GM20431 (cell line): ENCODE measurements around the gene ZYG11B.
"Not testable (repeated sequence)": the region's sequence is repeated elsewhere in the genome, so short reads cannot be mapped to it uniquely, and the experiment has no call there.

Source experiments
- in situ Hi-C: fragments of 300-500 bp; cut with MseI, MboI; formaldehyde crosslinking; loops from one replicate; pipeline ENCODE4 v1.15.0; 2020; ENCODE audit warnings: low sequenced_read_pairs; ENCODE audit not compliant: unreplicated experiment

ZYG11B gene

GRCh38 chr1:52834798-52835197 lies 108.5 kb downstream of the ZYG11B start:
- in situ Hi-C loops = no loop called here

GRCh38 chr1:52836035-52836434 lies 109.8 kb downstream of the ZYG11B start:
- in situ Hi-C loops = no loop called here

GRCh38 chr1:52839175-52839574 lies 112.9 kb downstream of the ZYG11B start:
- in situ Hi-C loops = not testable (repeated sequence)

- in situ Hi-C loops = no loop called here
These were observed 116.5 kb downstream of the ZYG11B start, which contains the start of gene ZYG11A for GRCh38 chr1:52842643-52843310. ZYG11A (plus strand) TSS chr1:52842760; CDS start chr1:52842884, 124 bp downstream.

- in situ Hi-C loops = not testable (repeated sequence)
These were observed 118.9 kb downstream of the ZYG11B start for GRCh38 chr1:52845119-52845518.

- in situ Hi-C loops = no loop called here
These were observed 122.2 kb downstream of the ZYG11B start for GRCh38 chr1:52848423-52848822.

GRCh38 chr1:52850951-52851350 lies 124.7 kb downstream of the ZYG11B start:
- in situ Hi-C loops = no loop called here

GRCh38 chr1:52852854-52853253 lies 126.6 kb downstream of the ZYG11B start:
- in situ Hi-C loops = no loop called here

GRCh38 chr1:52855584-52855983 lies 129.3 kb downstream of the ZYG11B start:
- in situ Hi-C loops = no loop called here

- in situ Hi-C loops = no loop called here
These were observed 129.8 kb downstream of the ZYG11B start for GRCh38 chr1:52856026-52856425.

- in situ Hi-C loops = no loop called here
These were observed 131.2 kb downstream of the ZYG11B start for GRCh38 chr1:52857443-52857842.

- in situ Hi-C loops = no loop called here
These were observed 136.6 kb downstream of the ZYG11B start for GRCh38 chr1:52862666-52863458.

- in situ Hi-C loops = no loop called here
These were observed 141.0 kb downstream of the ZYG11B start for GRCh38 chr1:52867087-52867863.

GRCh38 chr1:52869727-52870126 lies 143.5 kb downstream of the ZYG11B start:
- in situ Hi-C loops = not testable (repeated sequence)

GRCh38 chr1:52876843-52877242 lies 150.6 kb downstream of the ZYG11B start:
- in situ Hi-C loops = no loop called here
